ENCODE results near the gene SORCS2. TPM values are rescaled to one million over a fixed set of nuclear protein-coding genes. Genes with fewer than 3 reads are reported as not detected.

Gene SORCS2
- total and polyA plus RNA-seq, 2 donors (not counting 1 experiment from before 2014, with no cell fraction given) = not detected

DNA sequence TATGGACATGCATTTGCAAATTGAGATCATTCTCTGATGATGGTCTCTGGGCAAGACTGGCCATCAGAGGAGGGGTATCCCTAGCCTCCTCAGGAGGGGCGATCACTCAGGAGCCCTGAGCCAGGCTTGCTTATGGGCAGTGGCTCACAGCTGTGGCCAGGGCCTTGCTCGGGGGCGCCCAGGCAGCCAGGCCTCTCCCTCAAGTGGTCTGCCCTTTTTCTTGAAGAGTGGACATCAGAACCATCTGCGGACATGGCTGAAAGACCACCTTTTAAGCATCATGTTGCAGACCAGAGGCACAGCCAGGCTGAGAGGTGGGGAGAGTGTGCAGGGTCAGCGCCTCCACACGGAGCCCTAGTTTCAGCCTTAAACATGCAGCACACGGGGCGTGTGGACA is 349.1 kb downstream of the SORCS2 start:
- Histone ChIP-seq H3K9me3 (ENCODE audit: control extremely low read depth in 1 of 3, control insufficient read depth in 2 of 3, insufficient read depth in 1 of 3, low read length in 2 of 3) (peaks cover 0 to 51% (median 0%) of the 10 kb centered on the region in 3 donors), H3K79me2 (ENCODE audit: control insufficient read depth, insufficient read depth, low read length) (no peaks in the 10 kb centered on the region), H3K4me3 (ENCODE audit: control extremely low read depth in 1 of 5, extremely low read depth in 1 of 5, insufficient read depth in 1 of 5, low read depth in 2 of 5, low read length in 4 of 5) (no peak overlapping the region), H3K9ac (ENCODE audit: low read length) (no peak overlapping the region), H4K20me1 (ENCODE audit: control insufficient read depth, insufficient read depth, low read length, poor library complexity, severe bottlenecking) (no peaks in the 10 kb centered on the region), H3K27me3 (replicated peaks in 1 of 4; ENCODE audit: control extremely low read depth in 1 of 4, control insufficient read depth in 3 of 4, insufficient read depth in 4 of 4, low read length in 3 of 4) (no peaks in the 10 kb centered on the region), H3K36me3 (replicated peaks in 1 of 2; ENCODE audit: control extremely low read depth in 1 of 2, control insufficient read depth in 1 of 2, extremely low read depth in 1 of 2, insufficient read depth in 2 of 2, low read length in 1 of 2) (no peaks in the 10 kb centered on the region), H2AFZ (ENCODE audit: insufficient read depth, low read depth, low read length, poor library complexity, severe bottlenecking) (no peak overlapping the region), H3K4me2 (replicated peaks; ENCODE audit: low read depth, low read length, poor library complexity, severe bottlenecking) (no peak overlapping the region), H3K27ac (ENCODE audit: low read length in 2 of 2) (no peak overlapping the region), H3K4me1 (ENCODE audit: control insufficient read depth in 2 of 2, insufficient read depth in 2 of 2, low read length in 2 of 2) (no peaks in the 10 kb centered on the region)
- Mint-ChIP-seq H3K27ac (no peak overlapping the region), H3K4me3 (no peak overlapping the region), H3K27me3 (peaks cover 3% of the 10 kb centered on the region), H3K9me3 (ENCODE audit: insufficient read depth) (peaks cover 2% of the 10 kb centered on the region), H3K4me1 (no peaks in the 10 kb centered on the region)
- POLR2A ChIA-PET = no interaction called here
- WGBS (ENCODE audit: insufficient coverage) = 94% methylated on average over 7 of the region's 8 CpGs
- intact Hi-C loops (cut with micrococcal nuclease) = no loop called here
- CTCF ChIA-PET = no interaction called here
- TF ChIP-seq, protein P1, sequence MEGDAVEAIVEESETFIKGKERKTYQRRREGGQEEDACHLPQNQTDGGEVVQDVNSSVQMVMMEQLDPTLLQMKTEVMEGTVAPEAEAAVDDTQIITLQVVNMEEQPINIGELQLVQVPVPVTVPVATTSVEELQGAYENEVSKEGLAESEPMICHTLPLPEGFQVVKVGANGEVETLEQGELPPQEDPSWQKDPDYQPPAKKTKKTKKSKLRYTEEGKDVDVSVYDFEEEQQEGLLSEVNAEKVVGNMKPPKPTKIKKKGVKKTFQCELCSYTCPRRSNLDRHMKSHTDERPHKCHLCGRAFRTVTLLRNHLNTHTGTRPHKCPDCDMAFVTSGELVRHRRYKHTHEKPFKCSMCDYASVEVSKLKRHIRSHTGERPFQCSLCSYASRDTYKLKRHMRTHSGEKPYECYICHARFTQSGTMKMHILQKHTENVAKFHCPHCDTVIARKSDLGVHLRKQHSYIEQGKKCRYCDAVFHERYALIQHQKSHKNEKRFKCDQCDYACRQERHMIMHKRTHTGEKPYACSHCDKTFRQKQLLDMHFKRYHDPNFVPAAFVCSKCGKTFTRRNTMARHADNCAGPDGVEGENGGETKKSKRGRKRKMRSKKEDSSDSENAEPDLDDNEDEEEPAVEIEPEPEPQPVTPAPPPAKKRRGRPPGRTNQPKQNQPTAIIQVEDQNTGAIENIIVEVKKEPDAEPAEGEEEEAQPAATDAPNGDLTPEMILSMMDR (IDR thresholded peaks at IDR 0.05) = no peak
- ATAC-seq (ENCODE audit: low read depth) = no peak
- no peak for DNase-seq

DNA sequence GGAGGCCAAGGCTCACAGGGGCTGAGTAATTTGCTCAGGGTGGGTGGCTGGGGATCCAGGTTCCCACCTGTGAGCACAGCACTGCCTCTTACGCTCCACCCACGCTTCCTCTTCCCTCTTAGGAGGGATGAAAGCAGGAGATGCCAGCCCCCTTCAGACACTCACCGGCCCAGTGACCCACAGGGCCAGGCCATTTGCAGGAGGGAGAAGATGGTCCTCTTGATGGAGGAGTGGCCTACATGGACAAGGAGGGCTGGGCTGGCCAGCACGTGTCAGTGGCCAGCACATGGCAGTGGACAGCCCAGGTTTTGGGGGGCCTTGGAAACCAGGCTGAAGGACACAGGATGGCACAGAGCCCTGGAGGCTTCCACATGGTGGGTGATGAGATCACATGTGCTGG is 350.4 kb downstream of the SORCS2 start:
- Histone ChIP-seq H2AFZ (ENCODE audit: insufficient read depth, low read depth, low read length, poor library complexity, severe bottlenecking) (no peak overlapping the region), H4K20me1 (ENCODE audit: control insufficient read depth, insufficient read depth, low read length, poor library complexity, severe bottlenecking) (no peaks in the 10 kb centered on the region), H3K27me3 (replicated peaks in 1 of 4; ENCODE audit: control extremely low read depth in 1 of 4, control insufficient read depth in 3 of 4, insufficient read depth in 4 of 4, low read length in 3 of 4) (no peaks in the 10 kb centered on the region), H3K9me3 (ENCODE audit: control extremely low read depth in 1 of 3, control insufficient read depth in 2 of 3, insufficient read depth in 1 of 3, low read length in 2 of 3) (peaks cover 0 to 53% (median 0%) of the 10 kb centered on the region in 3 donors), H3K79me2 (ENCODE audit: control insufficient read depth, insufficient read depth, low read length) (no peaks in the 10 kb centered on the region), H3K27ac (ENCODE audit: low read length in 2 of 2) (no peak overlapping the region), H3K4me1 (ENCODE audit: control insufficient read depth in 2 of 2, insufficient read depth in 2 of 2, low read length in 2 of 2) (no peaks in the 10 kb centered on the region), H3K36me3 (replicated peaks in 1 of 2; ENCODE audit: control extremely low read depth in 1 of 2, control insufficient read depth in 1 of 2, extremely low read depth in 1 of 2, insufficient read depth in 2 of 2, low read length in 1 of 2) (no peaks in the 10 kb centered on the region), H3K4me2 (replicated peaks; ENCODE audit: low read depth, low read length, poor library complexity, severe bottlenecking) (no peak overlapping the region), H3K4me3 (ENCODE audit: control extremely low read depth in 1 of 5, extremely low read depth in 1 of 5, insufficient read depth in 1 of 5, low read depth in 2 of 5, low read length in 4 of 5) (no peak overlapping the region), H3K9ac (ENCODE audit: low read length) (no peak overlapping the region)
- H3K9me3 Mint-ChIP-seq (ENCODE audit: insufficient read depth) = peaks cover 2% of the 10 kb centered on the region
- CTCF ChIA-PET = no interaction called here
- WGBS (ENCODE audit: insufficient coverage) = 88% methylated on average over 2 of the region's 4 CpGs
- POLR2A ChIA-PET = no interaction called here
- ATAC-seq (ENCODE audit: low read depth) = no peak
- no peaks in the 10 kb centered on the region for H3K4me1 Mint-ChIP-seq
- TF ChIP-seq EZH2 (IDR thresholded peaks at IDR 0.05; ENCODE audit: borderline replicate concordance, insufficient read depth, low read depth, low read length, poor library complexity, severe bottlenecking) = no peak
- TF ChIP-seq, protein P1 (IDR thresholded peaks at IDR 0.05) = no peak
- peaks cover 3% of the 10 kb centered on the region for H3K27me3 Mint-ChIP-seq
- no peak overlapping the region for H3K4me3 Mint-ChIP-seq
- intact Hi-C loops (cut with micrococcal nuclease) = no loop called here
- no peak for DNase-seq
- no peak overlapping the region for H3K27ac Mint-ChIP-seq
